Measurements from ENCODE around the gene FEM1A.

The FEM1A gene

DNA sequence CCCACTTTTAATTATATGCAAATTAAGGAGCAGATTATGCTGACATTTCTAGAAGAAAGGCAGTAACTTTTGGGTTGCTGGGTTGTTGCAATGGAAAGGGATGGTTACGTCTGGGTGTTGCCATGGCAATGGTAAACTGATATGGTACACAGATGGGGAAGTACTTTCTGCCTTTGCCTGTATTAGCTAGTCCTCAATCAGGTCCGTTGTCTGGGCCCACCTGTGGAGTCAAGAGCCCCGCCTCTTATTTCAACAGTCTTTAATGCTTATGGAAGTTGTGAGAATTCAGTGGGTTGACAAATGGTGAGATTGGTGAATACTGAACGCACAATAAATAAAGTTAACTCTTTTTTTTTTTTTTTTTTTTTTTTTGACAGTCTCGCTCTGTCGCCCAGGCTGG, 37.3 kb upstream of the FEM1A start:
- Histone ChIP-seq H3K4me1 (ENCODE audit: low read length) (no peaks in the 10 kb centered on the region), H3K79me2 (ENCODE audit: low read length) (no peaks in the 10 kb centered on the region), H3K9me3 (ENCODE audit: insufficient read depth, low read length) (no peaks in the 10 kb centered on the region), H2AFZ (ENCODE audit: low read depth, low read length) (no peak overlapping the region), H3K4me2 (ENCODE audit: low read length) (no peak overlapping the region), H3K27ac (ENCODE audit: low read length) (no peak overlapping the region), H3K36me3 (replicated peaks; ENCODE audit: low read depth, low read length) (no peaks in the 10 kb centered on the region), H3K4me3 (ENCODE audit: low read length) (no peak overlapping the region), H4K20me1 (ENCODE audit: insufficient read depth, low read length) (no peaks in the 10 kb centered on the region), H3K9ac (ENCODE audit: low read length) (no peak overlapping the region), H3K27me3 (ENCODE audit: low read depth, low read length) (0 out of 2 replicates have a peak, but pooled peaks cover under 1% of the 10 kb centered on the region)
- TF ChIP-seq, protein P1, sequence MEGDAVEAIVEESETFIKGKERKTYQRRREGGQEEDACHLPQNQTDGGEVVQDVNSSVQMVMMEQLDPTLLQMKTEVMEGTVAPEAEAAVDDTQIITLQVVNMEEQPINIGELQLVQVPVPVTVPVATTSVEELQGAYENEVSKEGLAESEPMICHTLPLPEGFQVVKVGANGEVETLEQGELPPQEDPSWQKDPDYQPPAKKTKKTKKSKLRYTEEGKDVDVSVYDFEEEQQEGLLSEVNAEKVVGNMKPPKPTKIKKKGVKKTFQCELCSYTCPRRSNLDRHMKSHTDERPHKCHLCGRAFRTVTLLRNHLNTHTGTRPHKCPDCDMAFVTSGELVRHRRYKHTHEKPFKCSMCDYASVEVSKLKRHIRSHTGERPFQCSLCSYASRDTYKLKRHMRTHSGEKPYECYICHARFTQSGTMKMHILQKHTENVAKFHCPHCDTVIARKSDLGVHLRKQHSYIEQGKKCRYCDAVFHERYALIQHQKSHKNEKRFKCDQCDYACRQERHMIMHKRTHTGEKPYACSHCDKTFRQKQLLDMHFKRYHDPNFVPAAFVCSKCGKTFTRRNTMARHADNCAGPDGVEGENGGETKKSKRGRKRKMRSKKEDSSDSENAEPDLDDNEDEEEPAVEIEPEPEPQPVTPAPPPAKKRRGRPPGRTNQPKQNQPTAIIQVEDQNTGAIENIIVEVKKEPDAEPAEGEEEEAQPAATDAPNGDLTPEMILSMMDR (IDR thresholded peaks at IDR 0.05; ENCODE audit: low read depth, low read length): no peak
- TF ChIP-seq EZH2phosphoT487 (IDR thresholded peaks at IDR 0.05; ENCODE audit: low read depth): no peak

DNA sequence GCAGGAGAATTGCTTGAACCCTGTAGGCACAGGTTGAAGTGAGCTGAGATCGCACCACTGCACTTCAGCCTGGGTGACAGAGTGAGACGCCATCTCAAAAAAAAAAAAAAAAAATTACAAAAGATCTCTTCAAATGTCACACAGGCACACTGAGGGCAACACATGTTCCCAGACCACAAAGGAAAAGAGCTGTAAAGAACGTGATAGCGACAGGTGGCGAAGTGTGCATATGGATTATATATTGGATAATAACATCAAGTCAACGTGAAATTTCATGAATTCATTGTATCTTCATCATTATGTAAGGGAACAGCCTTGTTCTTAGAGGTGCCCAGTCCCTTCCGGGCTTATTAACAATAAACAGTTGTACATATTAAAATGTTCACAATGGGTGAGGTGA, 36.1 kb upstream of the FEM1A start:
- Histone ChIP-seq H3K4me2 (ENCODE audit: low read length) (no peak overlapping the region), H3K79me2 (ENCODE audit: low read length) (no peaks in the 10 kb centered on the region), H4K20me1 (ENCODE audit: insufficient read depth, low read length) (no peaks in the 10 kb centered on the region), H3K27ac (ENCODE audit: low read length) (no peak overlapping the region), H3K4me1 (ENCODE audit: low read length) (no peaks in the 10 kb centered on the region), H2AFZ (ENCODE audit: low read depth, low read length) (no peak overlapping the region), H3K4me3 (ENCODE audit: low read length) (no peak overlapping the region), H3K9me3 (ENCODE audit: insufficient read depth, low read length) (no peaks in the 10 kb centered on the region), H3K36me3 (replicated peaks; ENCODE audit: low read depth, low read length) (no peaks in the 10 kb centered on the region), H3K9ac (ENCODE audit: low read length) (no peak overlapping the region), H3K27me3 (ENCODE audit: low read depth, low read length) (0 out of 2 replicates have a peak, but pooled peaks cover 5% of the 10 kb centered on the region)
- no peak for TF ChIP-seq EZH2phosphoT487 (IDR thresholded peaks at IDR 0.05; ENCODE audit: low read depth)
- TF ChIP-seq, protein P1 (IDR thresholded peaks at IDR 0.05; ENCODE audit: low read depth, low read length): no peak

DNA sequence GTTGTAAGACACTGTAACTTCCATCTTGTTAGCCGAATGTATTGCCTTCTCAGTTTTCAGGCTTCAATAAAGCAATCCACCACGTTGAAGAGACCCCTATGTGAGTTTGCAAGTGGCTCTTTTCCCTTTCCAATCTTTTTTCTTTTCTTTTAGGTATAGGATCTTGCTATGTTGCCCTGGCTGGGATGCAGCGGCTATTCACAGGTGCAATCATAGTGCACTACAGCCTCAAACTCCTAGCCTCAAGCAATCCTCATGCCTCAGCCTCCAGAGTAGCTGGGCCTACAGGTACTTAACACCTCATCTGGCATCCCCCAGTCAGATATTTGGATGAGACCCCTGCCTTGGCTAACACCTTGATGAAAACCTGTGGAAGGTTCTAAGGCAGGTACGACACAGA, 33.5 kb upstream of the FEM1A start:
- H3K4me1 ChIP-seq (ENCODE audit: low read length): no peaks in the 10 kb centered on the region
- no peak overlapping the region for H3K4me3 ChIP-seq (ENCODE audit: low read length)
- no peak overlapping the region for H3K9ac ChIP-seq (ENCODE audit: low read length)
- no peak overlapping the region for H3K27ac ChIP-seq (ENCODE audit: low read length)
- H3K27me3 ChIP-seq (ENCODE audit: low read depth, low read length): peaks cover 13% of the 10 kb centered on the region; the same call in 1 of the 2 replicates
- no peak overlapping the region for H2AFZ ChIP-seq (ENCODE audit: low read depth, low read length)
- no peak for TF ChIP-seq EZH2phosphoT487 (IDR thresholded peaks at IDR 0.05; ENCODE audit: low read depth)
- TF ChIP-seq, protein P1 (IDR thresholded peaks at IDR 0.05; ENCODE audit: low read depth, low read length): no peak
- no peaks in the 10 kb centered on the region for H4K20me1 ChIP-seq (ENCODE audit: insufficient read depth, low read length)
- no peaks in the 10 kb centered on the region for H3K79me2 ChIP-seq (ENCODE audit: low read length)
- no peaks in the 10 kb centered on the region for H3K9me3 ChIP-seq (ENCODE audit: insufficient read depth, low read length)
- H3K4me2 ChIP-seq (ENCODE audit: low read length): no peak overlapping the region
- no peaks in the 10 kb centered on the region for H3K36me3 ChIP-seq (replicated peaks; ENCODE audit: low read depth, low read length)

DNA sequence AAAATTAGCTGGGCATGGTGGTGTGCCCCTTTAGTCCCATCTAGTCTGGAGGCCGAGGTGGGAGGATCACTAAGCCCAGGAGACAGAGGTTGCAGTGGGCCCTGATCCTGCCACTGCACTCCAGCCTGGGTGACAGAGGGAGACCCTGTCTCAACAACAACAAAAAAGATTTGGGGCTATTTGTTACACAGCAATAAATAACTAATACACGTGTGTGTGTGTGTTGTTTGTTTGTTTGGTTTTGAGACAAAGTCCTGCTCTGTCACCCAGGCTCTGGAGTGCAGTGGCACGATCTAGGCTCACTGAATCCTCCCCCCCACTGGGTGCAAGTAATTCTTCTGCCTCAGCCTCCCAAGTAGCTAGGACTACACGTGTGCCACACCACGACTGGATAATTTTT, 32.9 kb upstream of the FEM1A start:
- no peaks in the 10 kb centered on the region for H3K4me1 ChIP-seq (ENCODE audit: low read length)
- peaks cover 16% of the 10 kb centered on the region; the same call in 1 of the 2 replicates for H3K27me3 ChIP-seq (ENCODE audit: low read depth, low read length)
- H3K9ac ChIP-seq (ENCODE audit: low read length): no peak overlapping the region
- H3K4me3 ChIP-seq (ENCODE audit: low read length): no peak overlapping the region
- H3K4me2 ChIP-seq (ENCODE audit: low read length): no peak overlapping the region
- H2AFZ ChIP-seq (ENCODE audit: low read depth, low read length): no peak overlapping the region
- no peaks in the 10 kb centered on the region for H4K20me1 ChIP-seq (ENCODE audit: insufficient read depth, low read length)
- H3K27ac ChIP-seq (ENCODE audit: low read length): no peak overlapping the region
- TF ChIP-seq, protein P1 (IDR thresholded peaks at IDR 0.05; ENCODE audit: low read depth, low read length): no peak
- no peaks in the 10 kb centered on the region for H3K79me2 ChIP-seq (ENCODE audit: low read length)
- no peaks in the 10 kb centered on the region for H3K36me3 ChIP-seq (replicated peaks; ENCODE audit: low read depth, low read length)
- no peaks in the 10 kb centered on the region for H3K9me3 ChIP-seq (ENCODE audit: insufficient read depth, low read length)

Data from OCI-LY3 (cell line).